ENCODE measurements around the gene GPR137C. TPM values are rescaled to one million over a fixed set of nuclear protein-coding genes. Genes with fewer than 3 reads are reported as not detected.
A peak's percentile ranks its signal among the peaks of the same experiment; 100 is the strongest.

The GPR137C gene
- total RNA-seq, 2 donors from 2014 or later: 0.14 to 0.99 TPM

- Histone ChIP-seq H3K4me3 (no peak overlapping the region), H3K27me3 (replicated peaks; ENCODE audit: insufficient read depth) (no peaks in the 10 kb centered on the region), H3K27ac (no peak overlapping the region), H3K36me3 (peaks cover 7% of the 10 kb centered on the region), H3K4me1 (ENCODE audit: control insufficient read depth in 1 of 2, low read depth in 2 of 2) (no peaks in the 10 kb centered on the region), H3K9me3 (no peaks in the 10 kb centered on the region)
- TF ChIP-seq CTCF (IDR thresholded peaks at IDR 0.05): no peak
- DNase-seq (ENCODE audit: low spot score): no peak
- no peak for ATAC-seq (ENCODE audit: insufficient number of reproducible peaks, low FRiP score, low read depth)
Measured at GRCh38 chr14:52660325-52660724, 107.7 kb downstream of the GPR137C start.

- TF ChIP-seq CTCF (IDR thresholded peaks at IDR 0.05): no peak
- H3K36me3 ChIP-seq: peaks cover 7% of the 10 kb centered on the region
- no peaks in the 10 kb centered on the region for H3K4me1 ChIP-seq (ENCODE audit: control insufficient read depth in 1 of 2, low read depth in 2 of 2)
- H3K27me3 ChIP-seq (replicated peaks; ENCODE audit: insufficient read depth): no peaks in the 10 kb centered on the region
- H3K27ac ChIP-seq: no peak overlapping the region
- DNase-seq (ENCODE audit: low spot score): no peak
- no peaks in the 10 kb centered on the region for H3K9me3 ChIP-seq
- no peak for ATAC-seq (ENCODE audit: insufficient number of reproducible peaks, low FRiP score, low read depth)
- H3K4me3 ChIP-seq: no peak overlapping the region
Measured at GRCh38 chr14:52660832-52661231, 108.2 kb downstream of the GPR137C start.

GRCh38 chr14:52661314-52661713, 108.7 kb downstream of the GPR137C start:
- Histone ChIP-seq H3K27ac (no peak overlapping the region), H3K4me3 (no peak overlapping the region), H3K36me3 (peaks cover 7% of the 10 kb centered on the region), H3K27me3 (replicated peaks; ENCODE audit: insufficient read depth) (no peaks in the 10 kb centered on the region), H3K4me1 (ENCODE audit: control insufficient read depth in 1 of 2, low read depth in 2 of 2) (no peaks in the 10 kb centered on the region), H3K9me3 (no peaks in the 10 kb centered on the region)
- no peak for ATAC-seq (ENCODE audit: insufficient number of reproducible peaks, low FRiP score, low read depth)
- no peak for DNase-seq (ENCODE audit: low spot score)
- TF ChIP-seq CTCF (IDR thresholded peaks at IDR 0.05): no peak

- no peaks in the 10 kb centered on the region for H3K4me1 ChIP-seq (ENCODE audit: control insufficient read depth in 1 of 2, low read depth in 2 of 2)
- no peaks in the 10 kb centered on the region for H3K27me3 ChIP-seq (replicated peaks; ENCODE audit: insufficient read depth)
- peaks cover 7% of the 10 kb centered on the region for H3K36me3 ChIP-seq
- DNase-seq (ENCODE audit: low spot score) (no peak), ATAC-seq (ENCODE audit: insufficient number of reproducible peaks, low FRiP score, low read depth) (no peak)
- no peaks in the 10 kb centered on the region for H3K9me3 ChIP-seq
- no peak overlapping the region for H3K27ac ChIP-seq
- H3K4me3 ChIP-seq: no peak overlapping the region
- TF ChIP-seq CTCF (IDR thresholded peaks at IDR 0.05): no peak
Measured at GRCh38 chr14:52663850-52664249, 111.2 kb downstream of the GPR137C start.

- ATAC-seq (ENCODE audit: insufficient number of reproducible peaks, low FRiP score, low read depth): no peak
Measured at GRCh38 chr14:52678591-52678990, 126.0 kb downstream of the GPR137C start.

More at GRCh38 chr14:52678591-52678990, 126.0 kb downstream of the GPR137C start:
- peaks cover 4% of the 10 kb centered on the region for H3K36me3 ChIP-seq
- no peaks in the 10 kb centered on the region for H3K9me3 ChIP-seq
- no peak overlapping the region for H3K27ac ChIP-seq
- no peak for DNase-seq (ENCODE audit: low spot score)
- no peaks in the 10 kb centered on the region for H3K4me1 ChIP-seq (ENCODE audit: control insufficient read depth in 1 of 2, low read depth in 2 of 2)
- no peaks in the 10 kb centered on the region for H3K27me3 ChIP-seq (replicated peaks; ENCODE audit: insufficient read depth)
- TF ChIP-seq CTCF (IDR thresholded peaks at IDR 0.05): peak; percentile 8
- no peak overlapping the region for H3K4me3 ChIP-seq

Data from thoracic aorta (tissue), 2 donors.